ENCODE results near the gene LAMA2. TPM values are rescaled to one million over a fixed set of nuclear protein-coding genes. Genes with fewer than 3 reads are reported as not detected.

The LAMA2 gene
- total and polyA plus RNA-seq, 2 of the 8 experiments (the other 6 are each of a cell fraction or from before 2014, with no cell fraction given), result 1.3 to 3.8 TPM

DNA sequence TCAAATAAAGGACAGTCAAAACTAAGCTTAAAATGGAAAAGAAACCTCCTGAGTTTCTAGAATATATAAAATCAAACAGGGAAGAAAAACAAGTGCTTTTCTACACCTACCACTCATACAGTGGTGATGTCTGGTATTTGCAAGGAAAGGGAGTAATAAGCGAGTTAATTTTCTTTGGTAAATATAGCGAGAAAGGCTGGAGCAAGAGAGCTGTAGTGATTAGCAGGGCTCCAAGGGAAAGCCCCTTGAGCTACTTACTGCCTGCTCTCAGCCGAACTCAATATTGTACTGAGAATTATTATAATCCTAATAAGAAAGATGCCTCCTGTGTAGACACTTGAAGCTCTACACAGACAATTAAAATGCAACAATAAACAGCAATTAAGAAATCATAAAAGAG lies 296.3 kb downstream of the LAMA2 start (continued):
- TF ChIP-seq, protein P1, sequence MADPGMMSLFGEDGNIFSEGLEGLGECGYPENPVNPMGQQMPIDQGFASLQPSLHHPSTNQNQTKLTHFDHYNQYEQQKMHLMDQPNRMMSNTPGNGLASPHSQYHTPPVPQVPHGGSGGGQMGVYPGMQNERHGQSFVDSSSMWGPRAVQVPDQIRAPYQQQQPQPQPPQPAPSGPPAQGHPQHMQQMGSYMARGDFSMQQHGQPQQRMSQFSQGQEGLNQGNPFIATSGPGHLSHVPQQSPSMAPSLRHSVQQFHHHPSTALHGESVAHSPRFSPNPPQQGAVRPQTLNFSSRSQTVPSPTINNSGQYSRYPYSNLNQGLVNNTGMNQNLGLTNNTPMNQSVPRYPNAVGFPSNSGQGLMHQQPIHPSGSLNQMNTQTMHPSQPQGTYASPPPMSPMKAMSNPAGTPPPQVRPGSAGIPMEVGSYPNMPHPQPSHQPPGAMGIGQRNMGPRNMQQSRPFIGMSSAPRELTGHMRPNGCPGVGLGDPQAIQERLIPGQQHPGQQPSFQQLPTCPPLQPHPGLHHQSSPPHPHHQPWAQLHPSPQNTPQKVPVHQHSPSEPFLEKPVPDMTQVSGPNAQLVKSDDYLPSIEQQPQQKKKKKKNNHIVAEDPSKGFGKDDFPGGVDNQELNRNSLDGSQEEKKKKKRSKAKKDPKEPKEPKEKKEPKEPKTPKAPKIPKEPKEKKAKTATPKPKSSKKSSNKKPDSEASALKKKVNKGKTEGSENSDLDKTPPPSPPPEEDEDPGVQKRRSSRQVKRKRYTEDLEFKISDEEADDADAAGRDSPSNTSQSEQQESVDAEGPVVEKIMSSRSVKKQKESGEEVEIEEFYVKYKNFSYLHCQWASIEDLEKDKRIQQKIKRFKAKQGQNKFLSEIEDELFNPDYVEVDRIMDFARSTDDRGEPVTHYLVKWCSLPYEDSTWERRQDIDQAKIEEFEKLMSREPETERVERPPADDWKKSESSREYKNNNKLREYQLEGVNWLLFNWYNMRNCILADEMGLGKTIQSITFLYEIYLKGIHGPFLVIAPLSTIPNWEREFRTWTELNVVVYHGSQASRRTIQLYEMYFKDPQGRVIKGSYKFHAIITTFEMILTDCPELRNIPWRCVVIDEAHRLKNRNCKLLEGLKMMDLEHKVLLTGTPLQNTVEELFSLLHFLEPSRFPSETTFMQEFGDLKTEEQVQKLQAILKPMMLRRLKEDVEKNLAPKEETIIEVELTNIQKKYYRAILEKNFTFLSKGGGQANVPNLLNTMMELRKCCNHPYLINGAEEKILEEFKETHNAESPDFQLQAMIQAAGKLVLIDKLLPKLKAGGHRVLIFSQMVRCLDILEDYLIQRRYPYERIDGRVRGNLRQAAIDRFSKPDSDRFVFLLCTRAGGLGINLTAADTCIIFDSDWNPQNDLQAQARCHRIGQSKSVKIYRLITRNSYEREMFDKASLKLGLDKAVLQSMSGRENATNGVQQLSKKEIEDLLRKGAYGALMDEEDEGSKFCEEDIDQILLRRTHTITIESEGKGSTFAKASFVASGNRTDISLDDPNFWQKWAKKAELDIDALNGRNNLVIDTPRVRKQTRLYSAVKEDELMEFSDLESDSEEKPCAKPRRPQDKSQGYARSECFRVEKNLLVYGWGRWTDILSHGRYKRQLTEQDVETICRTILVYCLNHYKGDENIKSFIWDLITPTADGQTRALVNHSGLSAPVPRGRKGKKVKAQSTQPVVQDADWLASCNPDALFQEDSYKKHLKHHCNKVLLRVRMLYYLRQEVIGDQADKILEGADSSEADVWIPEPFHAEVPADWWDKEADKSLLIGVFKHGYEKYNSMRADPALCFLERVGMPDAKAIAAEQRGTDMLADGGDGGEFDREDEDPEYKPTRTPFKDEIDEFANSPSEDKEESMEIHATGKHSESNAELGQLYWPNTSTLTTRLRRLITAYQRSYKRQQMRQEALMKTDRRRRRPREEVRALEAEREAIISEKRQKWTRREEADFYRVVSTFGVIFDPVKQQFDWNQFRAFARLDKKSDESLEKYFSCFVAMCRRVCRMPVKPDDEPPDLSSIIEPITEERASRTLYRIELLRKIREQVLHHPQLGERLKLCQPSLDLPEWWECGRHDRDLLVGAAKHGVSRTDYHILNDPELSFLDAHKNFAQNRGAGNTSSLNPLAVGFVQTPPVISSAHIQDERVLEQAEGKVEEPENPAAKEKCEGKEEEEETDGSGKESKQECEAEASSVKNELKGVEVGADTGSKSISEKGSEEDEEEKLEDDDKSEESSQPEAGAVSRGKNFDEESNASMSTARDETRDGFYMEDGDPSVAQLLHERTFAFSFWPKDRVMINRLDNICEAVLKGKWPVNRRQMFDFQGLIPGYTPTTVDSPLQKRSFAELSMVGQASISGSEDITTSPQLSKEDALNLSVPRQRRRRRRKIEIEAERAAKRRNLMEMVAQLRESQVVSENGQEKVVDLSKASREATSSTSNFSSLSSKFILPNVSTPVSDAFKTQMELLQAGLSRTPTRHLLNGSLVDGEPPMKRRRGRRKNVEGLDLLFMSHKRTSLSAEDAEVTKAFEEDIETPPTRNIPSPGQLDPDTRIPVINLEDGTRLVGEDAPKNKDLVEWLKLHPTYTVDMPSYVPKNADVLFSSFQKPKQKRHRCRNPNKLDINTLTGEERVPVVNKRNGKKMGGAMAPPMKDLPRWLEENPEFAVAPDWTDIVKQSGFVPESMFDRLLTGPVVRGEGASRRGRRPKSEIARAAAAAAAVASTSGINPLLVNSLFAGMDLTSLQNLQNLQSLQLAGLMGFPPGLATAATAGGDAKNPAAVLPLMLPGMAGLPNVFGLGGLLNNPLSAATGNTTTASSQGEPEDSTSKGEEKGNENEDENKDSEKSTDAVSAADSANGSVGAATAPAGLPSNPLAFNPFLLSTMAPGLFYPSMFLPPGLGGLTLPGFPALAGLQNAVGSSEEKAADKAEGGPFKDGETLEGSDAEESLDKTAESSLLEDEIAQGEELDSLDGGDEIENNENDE (IDR thresholded peaks at IDR 0.05; ENCODE audit: insufficient replicate concordance, low read length), result no peak
- TF ChIP-seq CREB1 (IDR thresholded peaks at IDR 0.05), result no peak
